K562 (cell line): ENCODE measurements around the gene COL9A3. TPM values are rescaled to one million over a fixed set of nuclear protein-coding genes. Genes with fewer than 3 reads are reported as not detected.
A peak's percentile ranks its signal among the peaks of the same experiment; 100 is the strongest.

ENCODE experiments used
- CCNT2 ChIP-seq: IDR thresholded peaks from 2 replicates; pipeline ENCODE4 v1.6.1; 2011; ENCODE audit warnings: borderline replicate concordance, low read depth, mild to moderate bottlenecking, moderate library complexity, mixed read lengths, low read length; ENCODE audit not compliant: insufficient read length; ENCODE audit errors: extremely low read depth
- GATAD2A ChIP-seq: fragments of 450-650 bp; IDR thresholded peaks from 2 replicates; pipeline ENCODE4 v1.6.1; 2017
- KLF13 ChIP-seq: fragments of 450-650 bp; IDR thresholded peaks from 2 replicates; pipeline ENCODE4 v1.6.1; 2016; ENCODE audit warnings: missing genetic modification characterization, low read depth, mild to moderate bottlenecking, missing compliant biosample characterization, moderate library complexity, borderline replicate concordance
- MTF1 ChIP-seq: fragments of 250-450 bp; sonication (Bioruptor Pico); IDR thresholded peaks from 2 replicates; pipeline ENCODE4 v1.9.0; 2021; ENCODE audit warnings: moderate library complexity, mild to moderate bottlenecking, inconsistent platforms, borderline replicate concordance
- ZNF274 ChIP-seq: IDR thresholded peaks from 2 replicates; pipeline ENCODE4 v1.6.1; 2011; ENCODE audit warnings: low read depth, mild to moderate bottlenecking, low read length, moderate library complexity, borderline replicate concordance
- polyA plus RNA-seq, 8 experiments: library from polyadenylated mRNA; depleted of rRNA in 4 of 8; stranded (reverse) in 5 of 8; unstranded in 3 of 8; fragments of >200 nt; fragmentation: Nextera tagmentation in 2 of 8; fragmentation: Illumina TruSeq in 1 of 8; extraction: Ambion mirVana in 2 of 8; extraction: Trizol in 1 of 8; gene quantifications; 2 replicates each; pipeline versions ENCODE4 v1.2.1 to v1.2.3, GENCODE V29; 2011 to 2014; ENCODE audit warnings: inconsistent platforms in 1 of 8, missing spikeins in 1 of 8
- total RNA-seq, 7 experiments: library from RNA; depleted of rRNA in 6 of 7; stranded (reverse); fragments of >200 nt in 6 of 7; fragmentation: Illumina TruSeq in 2 of 7; extraction: Trizol in 2 of 7; gene quantifications; 2 replicates each; pipeline versions ENCODE4 v1.2.1 to v1.2.3, GENCODE V29; 2011 to 2021; ENCODE audit warnings: low replicate concordance in 1 of 7
- TF ChIP-seq, protein P1 (sequence below): fragments of 200-600 bp; sonication (generic); IDR thresholded peaks from one replicate; pipeline ENCODE4 v1.6.1; 2012; ENCODE audit warnings: mild to moderate bottlenecking, low read depth, low read length, inconsistent platforms
- TF ChIP-seq, protein P2 (sequence below): fragments of 450-650 bp; IDR thresholded peaks from 2 replicates; pipeline ENCODE4 v1.6.1; 2016; ENCODE audit warnings: low read depth, mild to moderate bottlenecking, moderate library complexity
- TF ChIP-seq, protein P3 (sequence below): fragments of 250-450 bp; sonication (Bioruptor Pico); IDR thresholded peaks from 2 replicates; pipeline ENCODE4 v1.4.0; 2020; ENCODE audit warnings: mild to moderate bottlenecking, moderate library complexity
- TF ChIP-seq, protein P4 (sequence below): sonication (generic); formaldehyde crosslinking; IDR thresholded peaks from 2 replicates; pipeline ENCODE4 v1.9.0; 2022; ENCODE audit warnings: mild to moderate bottlenecking, missing genetic modification reagents

Gene COL9A3
- total and polyA plus RNA-seq, 9 of the 15 experiments (the other 6 are each of a cell fraction or from before 2014, with no cell fraction given) = 0.14 to 3.6 (median 0.88) TPM; not detected in 1

DNA sequence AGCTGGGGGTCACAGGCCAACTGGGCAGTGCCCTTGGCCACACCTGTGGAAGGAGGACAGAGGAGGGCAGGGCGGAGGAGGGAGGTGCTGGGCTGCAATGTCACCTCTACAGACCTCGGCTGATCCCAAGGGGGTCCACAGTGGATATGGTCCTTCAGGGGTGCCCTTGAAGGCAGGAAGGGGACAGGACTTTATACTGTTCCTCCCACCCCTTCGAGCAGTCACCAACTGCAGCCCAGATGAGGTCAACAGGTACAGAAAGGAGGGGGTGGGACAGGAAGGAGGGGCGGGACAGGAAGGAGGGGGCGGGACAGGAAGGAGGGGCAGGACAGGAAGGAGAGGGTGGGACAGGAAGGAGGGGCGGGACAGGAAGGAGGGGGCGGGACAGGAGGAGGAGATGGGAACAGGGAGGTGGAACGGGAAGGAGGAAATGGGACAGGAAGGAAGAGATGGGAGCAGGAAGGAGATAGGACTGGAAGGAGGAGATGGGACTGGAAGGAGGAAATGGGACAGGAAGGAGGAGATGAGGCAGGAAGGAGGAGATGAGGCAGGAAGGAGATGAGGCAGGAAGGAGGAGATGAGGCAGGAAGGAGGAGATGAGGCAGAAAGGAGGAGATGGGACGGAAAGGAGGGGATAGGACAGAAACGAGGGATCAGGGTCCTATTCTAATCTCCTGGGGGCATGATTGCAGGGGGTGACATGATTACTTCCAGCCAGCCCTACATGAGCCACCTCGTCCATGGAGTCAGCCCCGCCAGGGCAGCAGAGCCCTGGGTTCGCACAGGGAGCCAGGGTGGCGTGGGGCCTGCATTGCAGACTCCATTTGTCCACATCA lies 39.9 kb upstream of the COL9A3 start (continued):
- TF ChIP-seq, protein P1, sequence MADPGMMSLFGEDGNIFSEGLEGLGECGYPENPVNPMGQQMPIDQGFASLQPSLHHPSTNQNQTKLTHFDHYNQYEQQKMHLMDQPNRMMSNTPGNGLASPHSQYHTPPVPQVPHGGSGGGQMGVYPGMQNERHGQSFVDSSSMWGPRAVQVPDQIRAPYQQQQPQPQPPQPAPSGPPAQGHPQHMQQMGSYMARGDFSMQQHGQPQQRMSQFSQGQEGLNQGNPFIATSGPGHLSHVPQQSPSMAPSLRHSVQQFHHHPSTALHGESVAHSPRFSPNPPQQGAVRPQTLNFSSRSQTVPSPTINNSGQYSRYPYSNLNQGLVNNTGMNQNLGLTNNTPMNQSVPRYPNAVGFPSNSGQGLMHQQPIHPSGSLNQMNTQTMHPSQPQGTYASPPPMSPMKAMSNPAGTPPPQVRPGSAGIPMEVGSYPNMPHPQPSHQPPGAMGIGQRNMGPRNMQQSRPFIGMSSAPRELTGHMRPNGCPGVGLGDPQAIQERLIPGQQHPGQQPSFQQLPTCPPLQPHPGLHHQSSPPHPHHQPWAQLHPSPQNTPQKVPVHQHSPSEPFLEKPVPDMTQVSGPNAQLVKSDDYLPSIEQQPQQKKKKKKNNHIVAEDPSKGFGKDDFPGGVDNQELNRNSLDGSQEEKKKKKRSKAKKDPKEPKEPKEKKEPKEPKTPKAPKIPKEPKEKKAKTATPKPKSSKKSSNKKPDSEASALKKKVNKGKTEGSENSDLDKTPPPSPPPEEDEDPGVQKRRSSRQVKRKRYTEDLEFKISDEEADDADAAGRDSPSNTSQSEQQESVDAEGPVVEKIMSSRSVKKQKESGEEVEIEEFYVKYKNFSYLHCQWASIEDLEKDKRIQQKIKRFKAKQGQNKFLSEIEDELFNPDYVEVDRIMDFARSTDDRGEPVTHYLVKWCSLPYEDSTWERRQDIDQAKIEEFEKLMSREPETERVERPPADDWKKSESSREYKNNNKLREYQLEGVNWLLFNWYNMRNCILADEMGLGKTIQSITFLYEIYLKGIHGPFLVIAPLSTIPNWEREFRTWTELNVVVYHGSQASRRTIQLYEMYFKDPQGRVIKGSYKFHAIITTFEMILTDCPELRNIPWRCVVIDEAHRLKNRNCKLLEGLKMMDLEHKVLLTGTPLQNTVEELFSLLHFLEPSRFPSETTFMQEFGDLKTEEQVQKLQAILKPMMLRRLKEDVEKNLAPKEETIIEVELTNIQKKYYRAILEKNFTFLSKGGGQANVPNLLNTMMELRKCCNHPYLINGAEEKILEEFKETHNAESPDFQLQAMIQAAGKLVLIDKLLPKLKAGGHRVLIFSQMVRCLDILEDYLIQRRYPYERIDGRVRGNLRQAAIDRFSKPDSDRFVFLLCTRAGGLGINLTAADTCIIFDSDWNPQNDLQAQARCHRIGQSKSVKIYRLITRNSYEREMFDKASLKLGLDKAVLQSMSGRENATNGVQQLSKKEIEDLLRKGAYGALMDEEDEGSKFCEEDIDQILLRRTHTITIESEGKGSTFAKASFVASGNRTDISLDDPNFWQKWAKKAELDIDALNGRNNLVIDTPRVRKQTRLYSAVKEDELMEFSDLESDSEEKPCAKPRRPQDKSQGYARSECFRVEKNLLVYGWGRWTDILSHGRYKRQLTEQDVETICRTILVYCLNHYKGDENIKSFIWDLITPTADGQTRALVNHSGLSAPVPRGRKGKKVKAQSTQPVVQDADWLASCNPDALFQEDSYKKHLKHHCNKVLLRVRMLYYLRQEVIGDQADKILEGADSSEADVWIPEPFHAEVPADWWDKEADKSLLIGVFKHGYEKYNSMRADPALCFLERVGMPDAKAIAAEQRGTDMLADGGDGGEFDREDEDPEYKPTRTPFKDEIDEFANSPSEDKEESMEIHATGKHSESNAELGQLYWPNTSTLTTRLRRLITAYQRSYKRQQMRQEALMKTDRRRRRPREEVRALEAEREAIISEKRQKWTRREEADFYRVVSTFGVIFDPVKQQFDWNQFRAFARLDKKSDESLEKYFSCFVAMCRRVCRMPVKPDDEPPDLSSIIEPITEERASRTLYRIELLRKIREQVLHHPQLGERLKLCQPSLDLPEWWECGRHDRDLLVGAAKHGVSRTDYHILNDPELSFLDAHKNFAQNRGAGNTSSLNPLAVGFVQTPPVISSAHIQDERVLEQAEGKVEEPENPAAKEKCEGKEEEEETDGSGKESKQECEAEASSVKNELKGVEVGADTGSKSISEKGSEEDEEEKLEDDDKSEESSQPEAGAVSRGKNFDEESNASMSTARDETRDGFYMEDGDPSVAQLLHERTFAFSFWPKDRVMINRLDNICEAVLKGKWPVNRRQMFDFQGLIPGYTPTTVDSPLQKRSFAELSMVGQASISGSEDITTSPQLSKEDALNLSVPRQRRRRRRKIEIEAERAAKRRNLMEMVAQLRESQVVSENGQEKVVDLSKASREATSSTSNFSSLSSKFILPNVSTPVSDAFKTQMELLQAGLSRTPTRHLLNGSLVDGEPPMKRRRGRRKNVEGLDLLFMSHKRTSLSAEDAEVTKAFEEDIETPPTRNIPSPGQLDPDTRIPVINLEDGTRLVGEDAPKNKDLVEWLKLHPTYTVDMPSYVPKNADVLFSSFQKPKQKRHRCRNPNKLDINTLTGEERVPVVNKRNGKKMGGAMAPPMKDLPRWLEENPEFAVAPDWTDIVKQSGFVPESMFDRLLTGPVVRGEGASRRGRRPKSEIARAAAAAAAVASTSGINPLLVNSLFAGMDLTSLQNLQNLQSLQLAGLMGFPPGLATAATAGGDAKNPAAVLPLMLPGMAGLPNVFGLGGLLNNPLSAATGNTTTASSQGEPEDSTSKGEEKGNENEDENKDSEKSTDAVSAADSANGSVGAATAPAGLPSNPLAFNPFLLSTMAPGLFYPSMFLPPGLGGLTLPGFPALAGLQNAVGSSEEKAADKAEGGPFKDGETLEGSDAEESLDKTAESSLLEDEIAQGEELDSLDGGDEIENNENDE = no peak
- TF ChIP-seq, protein P2, sequence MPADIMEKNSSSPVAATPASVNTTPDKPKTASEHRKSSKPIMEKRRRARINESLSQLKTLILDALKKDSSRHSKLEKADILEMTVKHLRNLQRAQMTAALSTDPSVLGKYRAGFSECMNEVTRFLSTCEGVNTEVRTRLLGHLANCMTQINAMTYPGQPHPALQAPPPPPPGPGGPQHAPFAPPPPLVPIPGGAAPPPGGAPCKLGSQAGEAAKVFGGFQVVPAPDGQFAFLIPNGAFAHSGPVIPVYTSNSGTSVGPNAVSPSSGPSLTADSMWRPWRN = no peak
- TF ChIP-seq KLF13 (tag) (no peak), MTF1 (CRISPR knock-in tag) (no peak), GATAD2A (0 out of 2 replicates have a peak, but pooled peaks have one; percentile 35), CCNT2 (no peak), ZNF274 (no peak)
- TF ChIP-seq, protein P3, sequence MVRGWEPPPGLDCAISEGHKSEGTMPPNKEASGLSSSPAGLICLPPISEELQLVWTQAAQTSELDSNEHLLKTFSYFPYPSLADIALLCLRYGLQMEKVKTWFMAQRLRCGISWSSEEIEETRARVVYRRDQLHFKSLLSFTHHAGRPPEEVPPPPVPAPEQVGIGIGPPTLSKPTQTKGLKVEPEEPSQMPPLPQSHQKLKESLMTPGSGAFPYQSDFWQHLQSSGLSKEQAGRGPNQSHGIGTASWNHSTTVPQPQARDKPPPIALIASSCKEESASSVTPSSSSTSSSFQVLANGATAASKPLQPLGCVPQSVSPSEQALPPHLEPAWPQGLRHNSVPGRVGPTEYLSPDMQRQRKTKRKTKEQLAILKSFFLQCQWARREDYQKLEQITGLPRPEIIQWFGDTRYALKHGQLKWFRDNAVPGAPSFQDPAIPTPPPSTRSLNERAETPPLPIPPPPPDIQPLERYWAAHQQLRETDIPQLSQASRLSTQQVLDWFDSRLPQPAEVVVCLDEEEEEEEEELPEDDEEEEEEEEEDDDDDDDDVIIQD (CRISPR knock-in tag) = no peak
- TF ChIP-seq, protein P4, sequence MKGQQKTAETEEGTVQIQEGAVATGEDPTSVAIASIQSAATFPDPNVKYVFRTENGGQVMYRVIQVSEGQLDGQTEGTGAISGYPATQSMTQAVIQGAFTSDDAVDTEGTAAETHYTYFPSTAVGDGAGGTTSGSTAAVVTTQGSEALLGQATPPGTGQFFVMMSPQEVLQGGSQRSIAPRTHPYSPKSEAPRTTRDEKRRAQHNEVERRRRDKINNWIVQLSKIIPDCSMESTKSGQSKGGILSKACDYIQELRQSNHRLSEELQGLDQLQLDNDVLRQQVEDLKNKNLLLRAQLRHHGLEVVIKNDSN (CRISPR knock-in tag) = no peak
